Measurements from ENCODE around the gene HEXD.
"Not testable (repeated sequence)": the region's sequence is repeated elsewhere in the genome, so short reads cannot be mapped to it uniquely, and the experiment has no call there.

Gene HEXD

DNA sequence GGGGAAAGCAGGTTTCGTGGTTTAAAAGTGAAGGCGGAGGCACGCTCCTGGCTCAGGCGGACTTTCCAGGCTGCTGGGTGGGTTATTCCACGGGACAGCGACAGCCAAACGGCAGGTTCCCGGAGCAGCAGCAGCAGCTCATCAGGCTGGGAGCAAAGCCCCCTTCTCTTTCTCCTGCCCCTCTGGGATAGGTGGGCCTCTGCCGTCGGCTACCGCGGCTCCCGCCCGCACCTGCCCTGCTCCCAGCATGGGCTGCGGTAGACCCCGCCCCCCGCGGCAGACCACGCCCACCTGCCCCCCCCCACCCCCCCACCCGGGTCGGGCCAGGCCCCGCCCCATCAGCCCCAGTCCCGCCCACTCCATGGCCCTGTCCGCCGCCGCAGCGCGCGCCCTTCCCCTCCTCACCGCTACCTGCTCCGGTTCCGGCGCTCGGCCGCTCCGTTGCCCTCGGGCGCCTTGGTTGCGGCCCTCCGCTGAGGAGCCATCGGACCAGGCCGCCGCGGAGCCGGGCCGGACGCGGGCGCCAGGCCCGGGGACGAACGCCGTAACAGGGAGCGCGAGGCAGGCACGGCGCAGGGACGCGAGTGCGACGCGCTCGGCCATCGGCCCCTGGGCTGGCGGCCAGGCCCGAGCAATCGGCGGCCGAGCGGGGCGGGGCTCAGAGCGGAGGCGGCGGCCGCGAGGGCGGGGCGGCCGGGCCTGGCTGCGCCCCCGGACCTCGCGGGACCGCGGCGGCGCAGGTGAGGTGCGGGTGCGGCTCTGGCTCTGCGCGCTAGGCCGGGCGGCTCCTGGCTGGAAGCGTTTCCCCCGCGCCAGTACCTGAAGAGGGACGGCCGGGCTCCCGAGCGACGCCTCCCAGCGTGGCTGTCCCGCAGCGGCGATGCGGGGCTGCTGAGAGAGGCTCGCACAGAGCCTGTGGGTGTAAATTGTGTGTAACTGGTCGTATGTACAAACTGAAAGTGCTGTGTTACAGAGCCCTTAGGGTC is at the start of gene HEXD, which contains the start of gene OGFOD3:
Gene HEXD (plus strand): TSS at position 347 of the 986 bp plus-strand sequence. CDS start 1,453 bp downstream, outside the sequence.
Gene OGFOD3 (minus strand): TSS at position 586 of the 986 bp plus-strand sequence. CDS start 101 bp downstream, at position 485.
- Histone ChIP-seq H3K36me3 (ENCODE audit: insufficient read depth, insufficient read length, low read length) (peaks cover 31% of the 10 kb centered on the region), H3K9ac (ENCODE audit: insufficient read length, low read depth) (peak within 1 kb of the TSS; percentile 96), H3K4me1 (ENCODE audit: insufficient read depth, insufficient read length) (peaks cover 6% of the 10 kb centered on the region), H3K4me3 (ENCODE audit: insufficient read length, low read depth) (peak within 1 kb of the TSS; percentile 92), H3K9me3 (ENCODE audit: insufficient read depth, low read length) (no peaks in the 10 kb centered on the region; the same call in 1 of the 2 replicates), H3K27me3 (ENCODE audit: insufficient read depth, insufficient read length) (no peaks in the 10 kb centered on the region)
- DNase-seq (ENCODE audit: low read depth, low spot score): peak; percentile 36
- TF ChIP-seq YY1 (IDR thresholded peaks at IDR 0.05; ENCODE audit: insufficient read depth, insufficient read length): peak; percentile 24
- no peak for TF ChIP-seq SUZ12 (IDR thresholded peaks at IDR 0.05; ENCODE audit: extremely low read depth, insufficient read depth, insufficient read length)

DNA sequence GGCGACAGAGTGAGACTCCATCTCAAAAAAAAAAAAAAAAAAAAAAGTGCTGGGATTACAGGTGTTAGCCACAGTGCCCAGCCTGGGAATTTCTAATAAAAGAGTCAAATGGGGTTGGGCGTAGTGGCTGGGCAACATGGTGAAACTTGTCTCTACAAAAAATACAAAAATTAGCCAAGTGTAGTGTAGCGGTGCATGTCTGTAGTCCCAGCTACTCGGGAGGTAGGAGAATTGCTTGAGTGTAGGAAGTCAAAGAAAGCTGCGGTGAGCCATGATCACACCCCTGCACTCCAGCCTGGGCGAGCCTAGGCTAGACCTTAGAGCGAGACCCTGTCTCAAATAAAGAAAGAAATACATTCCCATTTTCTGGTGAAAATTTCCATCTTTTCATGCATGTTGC is 48.9 kb upstream of the HEXD start:
- H3K4me1 ChIP-seq (ENCODE audit: insufficient read depth, insufficient read length): no peaks in the 10 kb centered on the region
- peaks cover 33% of the 10 kb centered on the region for H3K27me3 ChIP-seq (ENCODE audit: insufficient read depth, insufficient read length)
- TF ChIP-seq SUZ12 (IDR thresholded peaks at IDR 0.05; ENCODE audit: extremely low read depth, insufficient read depth, insufficient read length) (no peak), ZNF274 (IDR thresholded peaks at IDR 0.05; ENCODE audit: low read depth, low read length) (no peak), YY1 (IDR thresholded peaks at IDR 0.05; ENCODE audit: insufficient read depth, insufficient read length) (no peak)
- no peak for DNase-seq (ENCODE audit: low read depth, low spot score)
- H3K4me3 ChIP-seq (ENCODE audit: insufficient read length, low read depth): no peak overlapping the region
- H3K9ac ChIP-seq (ENCODE audit: insufficient read length, low read depth): no peak overlapping the region
- H3K36me3 ChIP-seq (ENCODE audit: insufficient read depth, insufficient read length, low read length): no peaks in the 10 kb centered on the region
- no peaks in the 10 kb centered on the region; the same call in 1 of the 2 replicates for H3K9me3 ChIP-seq (ENCODE audit: insufficient read depth, low read length)

DNA sequence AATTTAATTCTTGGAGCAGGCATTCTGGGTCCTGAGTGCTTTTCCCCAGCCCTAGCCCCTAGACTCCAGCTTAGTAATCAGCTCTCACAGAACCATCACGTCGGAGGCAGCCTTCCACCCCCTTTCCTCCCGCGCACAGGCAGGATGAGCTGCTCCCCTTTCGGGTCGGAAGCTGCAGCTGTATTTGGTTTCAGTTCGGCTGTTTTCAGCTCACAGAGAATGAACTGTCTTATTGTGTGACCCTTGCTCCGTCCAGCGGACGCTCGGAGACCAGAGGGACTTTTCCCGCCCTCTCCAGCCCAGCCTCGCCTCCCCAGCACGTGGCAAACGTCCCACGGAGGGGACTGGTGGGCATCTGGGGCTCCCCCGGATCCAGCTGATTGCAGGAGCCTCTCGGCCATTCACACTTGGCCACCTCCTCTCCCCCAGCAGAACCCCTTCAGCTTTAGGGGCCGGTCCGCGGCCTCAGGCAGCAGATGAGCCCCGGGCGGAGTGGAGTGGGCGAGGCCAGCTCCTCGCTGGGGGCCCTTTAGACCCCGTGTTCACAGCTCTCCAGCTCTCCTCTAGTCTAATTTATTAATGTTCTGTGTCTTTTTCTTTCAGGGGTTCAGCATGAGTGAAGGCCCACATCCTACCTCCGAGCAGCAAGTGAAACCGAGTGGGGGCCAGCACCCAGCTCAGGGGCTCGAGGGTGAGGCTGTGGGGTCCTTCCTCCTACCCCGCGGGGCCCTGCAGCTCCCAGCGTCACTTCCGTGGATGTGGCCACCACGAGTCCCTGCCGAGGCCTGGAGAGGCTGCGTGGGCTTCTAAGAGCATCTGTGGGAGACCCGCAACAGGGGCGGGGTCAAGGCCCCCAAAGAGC is 47.4 kb upstream of the HEXD start:
- Histone ChIP-seq H3K36me3 (ENCODE audit: insufficient read depth, insufficient read length, low read length) (no peaks in the 10 kb centered on the region), H3K27me3 (ENCODE audit: insufficient read depth, insufficient read length) (peaks cover 33% of the 10 kb centered on the region), H3K4me3 (ENCODE audit: insufficient read length, low read depth) (peak overlapping the region; percentile 33), H3K9me3 (ENCODE audit: insufficient read depth, low read length) (no peaks in the 10 kb centered on the region; the same call in 1 of the 2 replicates), H3K4me1 (ENCODE audit: insufficient read depth, insufficient read length) (peaks cover 3% of the 10 kb centered on the region), H3K9ac (ENCODE audit: insufficient read length, low read depth) (peak overlapping the region; percentile 67)
- DNase-seq (ENCODE audit: low read depth, low spot score): no peak
- TF ChIP-seq ZNF274 (IDR thresholded peaks at IDR 0.05; ENCODE audit: low read depth, low read length) (no peak), SUZ12 (IDR thresholded peaks at IDR 0.05; ENCODE audit: extremely low read depth, insufficient read depth, insufficient read length) (no peak), YY1 (IDR thresholded peaks at IDR 0.05; ENCODE audit: insufficient read depth, insufficient read length) (no peak)

DNA sequence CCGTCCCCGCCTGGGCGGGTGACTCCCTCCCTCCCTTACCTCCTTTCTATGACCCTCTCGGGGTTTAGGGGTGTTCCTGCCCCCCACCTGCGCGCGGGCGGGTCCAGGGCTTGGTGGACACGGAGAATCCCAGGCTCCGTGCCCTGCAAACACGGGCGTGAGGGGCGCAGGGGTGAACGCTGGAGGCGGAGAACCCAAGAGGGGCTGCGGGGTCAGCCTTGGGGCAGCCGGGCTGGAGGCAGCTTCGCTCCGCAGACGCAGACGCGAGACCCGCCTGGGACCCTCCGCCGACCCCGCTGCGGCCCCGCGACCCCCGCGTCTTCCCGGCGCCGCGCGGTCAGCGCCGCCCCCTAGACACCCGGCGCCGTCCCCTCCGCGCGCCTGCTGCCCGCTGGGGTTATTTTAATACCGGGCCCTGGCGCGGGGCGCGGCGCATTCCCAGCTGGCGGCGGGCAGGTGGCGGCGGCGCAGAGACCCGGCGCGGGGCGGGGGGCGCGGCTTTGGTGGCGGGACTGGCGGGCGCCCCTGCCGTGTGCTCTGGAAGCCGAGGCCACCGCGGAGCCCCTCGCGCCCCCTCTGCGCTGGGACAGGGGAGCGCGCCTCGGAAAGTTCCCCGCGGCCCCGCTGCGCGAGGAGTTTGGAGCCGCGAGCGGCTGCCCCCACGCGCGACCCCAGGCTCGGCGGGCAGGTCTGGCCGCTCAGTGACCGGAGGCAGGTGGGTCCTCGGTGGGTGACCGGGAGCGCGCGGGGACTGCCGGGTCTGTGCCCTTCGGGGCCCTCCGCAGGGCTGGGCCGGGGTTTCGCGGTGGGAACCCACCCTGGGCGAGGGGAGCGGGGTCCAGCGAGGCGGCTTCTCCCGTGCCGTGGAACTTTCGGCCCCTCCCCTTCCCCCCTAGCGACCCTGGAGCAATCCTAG is 46.6 kb upstream of the HEXD start, which contains the start of gene UTS2R:
Gene UTS2R (plus strand): TSS at position 433 of the 916 bp plus-strand sequence. CDS start 2,560 bp downstream, outside the sequence.
- Histone ChIP-seq H3K9me3 (ENCODE audit: insufficient read depth, low read length) (no peaks in the 10 kb centered on the region; the same call in 1 of the 2 replicates), H3K27me3 (ENCODE audit: insufficient read depth, insufficient read length) (peaks cover 33% of the 10 kb centered on the region), H3K36me3 (ENCODE audit: insufficient read depth, insufficient read length, low read length) (no peaks in the 10 kb centered on the region), H3K9ac (ENCODE audit: insufficient read length, low read depth) (peak within 1 kb of the TSS; percentile 67), H3K4me3 (ENCODE audit: insufficient read length, low read depth) (peak within 1 kb of the TSS; percentile 33), H3K4me1 (ENCODE audit: insufficient read depth, insufficient read length) (peaks cover 10% of the 10 kb centered on the region)
- TF ChIP-seq ZNF274 (IDR thresholded peaks at IDR 0.05; ENCODE audit: low read depth, low read length): no peak
- TF ChIP-seq SUZ12 (IDR thresholded peaks at IDR 0.05; ENCODE audit: extremely low read depth, insufficient read depth, insufficient read length): no peak
- no peak for TF ChIP-seq YY1 (IDR thresholded peaks at IDR 0.05; ENCODE audit: insufficient read depth, insufficient read length)
- DNase-seq (ENCODE audit: low read depth, low spot score): no peak

DNA sequence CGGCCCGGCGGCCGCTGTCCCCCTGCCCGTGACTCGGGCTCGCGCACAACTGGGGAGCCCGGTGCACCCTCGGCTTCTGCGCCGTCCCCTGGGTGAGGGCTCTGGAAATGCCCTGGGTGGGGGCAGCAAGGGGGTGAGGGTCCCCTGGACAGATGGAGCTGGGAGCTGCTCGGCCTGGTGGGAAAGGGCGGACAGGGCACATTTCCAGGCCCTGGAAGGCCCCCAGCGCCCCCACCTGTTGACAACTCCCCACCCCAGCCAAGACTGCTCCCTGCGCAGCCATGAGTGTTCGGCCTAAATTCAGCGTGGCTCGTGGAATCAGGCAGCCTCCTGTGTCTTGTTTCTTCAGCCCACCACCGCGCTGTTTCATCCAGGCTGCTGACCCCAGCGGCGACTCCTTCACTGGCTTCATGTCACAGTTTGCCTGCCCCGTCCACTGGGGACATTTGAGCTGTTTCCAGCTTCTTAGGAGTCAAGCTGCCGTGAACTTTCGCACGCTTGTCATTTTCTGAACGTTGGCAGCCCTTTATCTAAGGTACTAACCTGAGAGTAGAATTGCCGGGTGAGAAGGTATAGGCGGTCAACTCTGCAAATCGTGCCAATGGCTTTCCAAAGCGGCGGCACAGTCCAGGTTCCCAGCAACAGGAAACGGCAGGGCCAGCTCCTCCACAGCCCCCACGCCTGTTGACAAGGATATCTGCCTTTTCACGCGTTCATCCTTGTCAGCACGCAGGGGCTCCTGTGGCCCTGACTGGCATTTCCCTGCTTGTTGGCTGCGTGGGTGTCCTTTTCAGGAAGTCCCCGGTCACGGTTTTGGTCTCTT is 45.7 kb upstream of the HEXD start:
- H3K27me3 ChIP-seq (ENCODE audit: insufficient read depth, insufficient read length): peaks cover 33% of the 10 kb centered on the region
- H3K9ac ChIP-seq (ENCODE audit: insufficient read length, low read depth): peak overlapping the region; percentile 67
- peaks cover 10% of the 10 kb centered on the region for H3K4me1 ChIP-seq (ENCODE audit: insufficient read depth, insufficient read length)
- H3K9me3 ChIP-seq (ENCODE audit: insufficient read depth, low read length): no peaks in the 10 kb centered on the region; the same call in 1 of the 2 replicates
- peak overlapping the region; percentile 33 for H3K4me3 ChIP-seq (ENCODE audit: insufficient read length, low read depth)
- TF ChIP-seq YY1 (IDR thresholded peaks at IDR 0.05; ENCODE audit: insufficient read depth, insufficient read length): no peak
- no peak for TF ChIP-seq SUZ12 (IDR thresholded peaks at IDR 0.05; ENCODE audit: extremely low read depth, insufficient read depth, insufficient read length)
- no peak for TF ChIP-seq ZNF274 (IDR thresholded peaks at IDR 0.05; ENCODE audit: low read depth, low read length)
- H3K36me3 ChIP-seq (ENCODE audit: insufficient read depth, insufficient read length, low read length): no peaks in the 10 kb centered on the region
- DNase-seq (ENCODE audit: low read depth, low spot score): no peak

DNA sequence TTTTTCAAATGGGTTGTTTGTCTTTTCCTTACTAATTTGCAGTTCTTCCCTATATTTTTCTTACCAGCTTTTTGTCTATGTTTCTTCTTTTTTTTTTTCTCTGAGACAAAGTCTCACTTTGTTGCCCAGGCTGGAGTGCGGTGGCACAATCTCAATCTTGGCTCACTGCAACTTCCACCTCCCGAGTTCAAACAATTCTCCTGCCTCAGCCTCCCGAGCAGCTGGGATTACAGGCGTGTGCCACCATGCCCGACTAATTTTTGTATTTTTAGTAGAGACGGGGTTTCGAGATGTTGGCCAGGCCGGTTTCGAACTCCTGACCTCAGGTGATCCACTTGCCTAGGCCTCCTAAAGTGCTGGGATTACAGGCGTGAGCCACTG is 45.1 kb upstream of the HEXD start:
- H3K9ac ChIP-seq (ENCODE audit: insufficient read length, low read depth); H3K36me3 ChIP-seq (ENCODE audit: insufficient read depth, insufficient read length, low read length); DNase-seq (ENCODE audit: low read depth, low spot score); H3K4me3 ChIP-seq (ENCODE audit: insufficient read length, low read depth); H3K9me3 ChIP-seq (ENCODE audit: insufficient read depth, low read length): not testable (repeated sequence)
- H3K4me1 ChIP-seq (ENCODE audit: insufficient read depth, insufficient read length): peaks cover 12% of the 10 kb centered on the region
- peaks cover 33% of the 10 kb centered on the region for H3K27me3 ChIP-seq (ENCODE audit: insufficient read depth, insufficient read length)

Measured in NT2/D1 (cell line).